HCT116 (cell line): ENCODE measurements around the gene CADPS2. TPM values are rescaled to one million over a fixed set of nuclear protein-coding genes. Genes with fewer than 3 reads are reported as not detected.

Experiments used
- ATAC-seq: fragments of 200-7000 bp; cut with Tn5 transposase; 2 replicates; pipeline ENCODE4 v1.9.1; 2020; ENCODE audit warnings: mild to moderate bottlenecking, moderate library complexity
- BruUV-seq: library from RNA; stranded (reverse); fragments of 400-500 nt; replicated peaks from 2 replicates; lab custom pipeline; 2021; lab: Mats Ljungman, UMichigan
- CTCF ChIA-PET: fragments of 300-600 bp; sonication (Branson Sonifier 250); formaldehyde crosslinking; loops from one replicate; lab custom pipeline; 2021; ENCODE audit warnings: antibody characterized with exemption; lab: Charles Lee
- POLR2A ChIA-PET: fragments of 300-600, 350-600 bp; sonication (Branson Sonifier 250); formaldehyde crosslinking; loops from one replicate; lab custom pipeline; 2021; ENCODE audit warnings: antibody characterized with exemption; lab: Charles Lee
- RAD21 ChIA-PET, 2 experiments: fragments of 300-600 bp; sonication (Branson Sonifier 250); formaldehyde crosslinking; loops; one replicate each; lab custom pipeline; 2023; ENCODE audit warnings: low total read pairs in 2 of 2; ENCODE audit not compliant: uncharacterized antibody in 2 of 2, unreplicated experiment in 2 of 2, low non-redundant PET in 1 of 2; lab: Charles Lee
- DNase-seq: peaks from one replicate; pipeline ENCODE4 v3.0.0-alpha.2; 2010; ENCODE audit warnings: low read depth, low spot score
- H2AFZ ChIP-seq: fragments of 200-600 bp; shearing (Covaris generic), sonication (generic); 2 replicates; pipeline ENCODE4 v1.6.1; 2017; ENCODE audit warnings: low read depth, mixed run types, mixed read lengths, antibody characterized with exemption, low read length; ENCODE audit not compliant: poor library complexity, severe bottlenecking
- H3K27ac ChIP-seq: 2 replicates; pipeline ENCODE4 v1.5.1; 2012; ENCODE audit warnings: low read depth, low read length
- H3K27me3 ChIP-seq: fragments of 200-600 bp; sonication (generic); 2 replicates; pipeline ENCODE4 v1.6.1; 2016; ENCODE audit warnings: mixed run types, low read length, mixed read lengths; ENCODE audit not compliant: insufficient read depth
- H3K36me3 ChIP-seq, 2 experiments: fragments of 200-500 bp in 1 of 2; fragments of 200-600 bp in 1 of 2; sonication (Bioruptor generic) in 1 of 2; sonication (generic) in 1 of 2; 2 replicates each; pipeline versions ENCODE4 v1.5.1 to v1.6.1; 2014 to 2016; ENCODE audit warnings: low read length in 2 of 2, inconsistent platforms in 1 of 2, mixed read lengths in 1 of 2, mixed run types in 1 of 2; ENCODE audit not compliant: insufficient read depth in 2 of 2, control insufficient read depth in 1 of 2
- H3K4me1 ChIP-seq, 2 experiments: fragments of 200-600 bp in 1 of 2; sonication (generic) in 1 of 2; 2 replicates each; pipeline versions ENCODE4 v1.5.1 to v1.6.1; 2012 to 2017; ENCODE audit warnings: low read length in 2 of 2, inconsistent platforms in 1 of 2, mild to moderate bottlenecking in 1 of 2, mixed read lengths in 1 of 2, mixed run types in 1 of 2, moderate library complexity in 1 of 2; ENCODE audit not compliant: insufficient read depth in 2 of 2, control insufficient read depth in 1 of 2
- H3K4me2 ChIP-seq: fragments of 200-600 bp; sonication (generic); 2 replicates; pipeline ENCODE4 v1.6.1; 2017; ENCODE audit warnings: mixed run types, low read length, mixed read lengths
- H3K4me3 ChIP-seq, 2 experiments: fragments of 200-600 bp in 1 of 2; sonication (generic) in 1 of 2; replicated peaks in 1 of 2; 2 replicates each; pipeline ENCODE4 v1.5.1; 2011 to 2016; ENCODE audit warnings: low read length in 2 of 2, control low read depth in 1 of 2, low read depth in 1 of 2, mild to moderate bottlenecking in 1 of 2, mixed read lengths in 1 of 2, mixed run types in 1 of 2
- H3K79me2 ChIP-seq: fragments of 200-600 bp; sonication (generic); 2 replicates; pipeline ENCODE4 v1.6.1; 2017; ENCODE audit warnings: mild to moderate bottlenecking, mixed run types, low read length, moderate library complexity, mixed read lengths; ENCODE audit not compliant: insufficient read depth
- H3K9ac ChIP-seq: fragments of 200-600 bp; sonication (generic); 2 replicates; pipeline ENCODE4 v1.6.1; 2016; ENCODE audit warnings: low read length, mixed read lengths
- H3K9me2 ChIP-seq: fragments of 200-600 bp; sonication (generic), shearing (Covaris generic); 2 replicates; pipeline ENCODE4 v1.6.1; 2017; ENCODE audit warnings: mixed run types, mild to moderate bottlenecking, moderate library complexity; ENCODE audit not compliant: insufficient read depth
- H3K9me3 ChIP-seq, 2 experiments: fragments of 200-500 bp in 1 of 2; fragments of 200-600 bp in 1 of 2; sonication (Bioruptor generic) in 1 of 2; sonication (generic) in 1 of 2; 2 replicates each; pipeline ENCODE4 v1.6.1; 2014 to 2017; ENCODE audit warnings: low read length in 2 of 2, mixed read lengths in 2 of 2, inconsistent platforms in 1 of 2, low read depth in 1 of 2, mild to moderate bottlenecking in 1 of 2, mixed run types in 1 of 2, moderate library complexity in 1 of 2; ENCODE audit not compliant: control insufficient read depth in 1 of 2, insufficient read depth in 1 of 2
- H4K20me1 ChIP-seq: fragments of 200-600 bp; sonication (generic), shearing (Covaris generic); 2 replicates; pipeline ENCODE4 v1.6.1; 2017; ENCODE audit warnings: mixed run types, mild to moderate bottlenecking, moderate library complexity; ENCODE audit not compliant: insufficient read depth
- CEBPB ChIP-seq: IDR thresholded peaks from 2 replicates; pipeline ENCODE4 v1.6.1; 2012; ENCODE audit warnings: low read depth
- CTCF ChIP-seq, 3 experiments: fragments of 200-600 bp in 1 of 3; sonication (generic) in 1 of 3; IDR thresholded peaks in 2 of 3; conservative IDR thresholded peaks in 1 of 3; 2 replicates each; pipeline ENCODE4 v1.5.1; 2012 to 2017; ENCODE audit warnings: low read depth in 2 of 3, low read length in 2 of 3, antibody characterized with exemption in 1 of 3, borderline replicate concordance in 1 of 3, control low read depth in 1 of 3, mild to moderate bottlenecking in 1 of 3, mixed read lengths in 1 of 3, mixed run types in 1 of 3, moderate library complexity in 1 of 3; ENCODE audit not compliant: insufficient read depth in 1 of 3
- ELF1 ChIP-seq: IDR thresholded peaks from 2 replicates; pipeline ENCODE4 v1.6.1; 2012; ENCODE audit warnings: low read depth, borderline replicate concordance
- EZH2 ChIP-seq: fragments of 200-600 bp; sonication (generic); IDR thresholded peaks from 2 replicates; pipeline ENCODE4 v1.6.1; 2017; ENCODE audit warnings: antibody characterized with exemption, mixed run types
- JUND ChIP-seq: IDR thresholded peaks from 2 replicates; pipeline ENCODE4 v1.6.1; 2012
- POLR2AphosphoS5 ChIP-seq: IDR thresholded peaks from 2 replicates; pipeline ENCODE4 v1.6.1; 2011; ENCODE audit warnings: mild to moderate bottlenecking, low read depth, low read length, moderate library complexity
- RAD21 ChIP-seq: IDR thresholded peaks from 2 replicates; pipeline ENCODE4 v1.6.1; 2012; ENCODE audit warnings: low read depth, mild to moderate bottlenecking
- REST ChIP-seq: IDR thresholded peaks from 2 replicates; pipeline ENCODE4 v1.6.1; 2012; ENCODE audit warnings: low read depth
- SIN3A ChIP-seq: IDR thresholded peaks from 2 replicates; pipeline ENCODE4 v1.6.1; 2012; ENCODE audit warnings: low read depth
- SP1 ChIP-seq: IDR thresholded peaks from 2 replicates; pipeline ENCODE4 v1.6.1; 2012; ENCODE audit warnings: low read depth
- SRF ChIP-seq: IDR thresholded peaks from 2 replicates; pipeline ENCODE4 v1.6.1; 2012; ENCODE audit warnings: low read depth
- ZBTB33 ChIP-seq: IDR thresholded peaks from 2 replicates; pipeline ENCODE4 v1.6.1; 2011; ENCODE audit warnings: mild to moderate bottlenecking, low read length, moderate library complexity; ENCODE audit not compliant: insufficient replicate concordance; ENCODE audit errors: extremely low read depth
- intact Hi-C: fragments of 100-400 bp; cut with micrococcal nuclease; formaldehyde crosslinking; loops from 2 replicates; pipeline ENCODE4 v1.10.0; 2022
- total RNA-seq: library from RNA; stranded (reverse); gene quantifications from one replicate; pipeline ENCODE4 v1.2.1, GENCODE V29; 2021; ENCODE audit not compliant: unreplicated experiment

Gene CADPS2
- total RNA-seq, 1 experiment from 2014 or later: 7.5 TPM

GRCh38 chr7:122550545-122550944, 335.7 kb downstream of the CADPS2 start:
- CTCF ChIA-PET: no interaction called here
- H3K9me3 ChIP-seq: no peaks in the 10 kb centered on the region
- H3K27ac ChIP-seq: no peak overlapping the region
- no TSS peak for BruUV-seq
- no peaks in the 10 kb centered on the region for H4K20me1 ChIP-seq
- H3K4me3 ChIP-seq: no peak overlapping the region
- POLR2A ChIA-PET: no interaction called here
- intact Hi-C loops: loop anchor here (2.0 kb wide), 1 partner anchor 604 kb away; no protein-coding TSS in a partner anchor
- no peaks in the 10 kb centered on the region for H3K36me3 ChIP-seq
- DNase-seq (no peak), ATAC-seq (no peak)
- no peak overlapping the region for H3K9ac ChIP-seq
- H3K9me2 ChIP-seq: no peaks in the 10 kb centered on the region
- RAD21 ChIA-PET: no interaction called here
- no peak overlapping the region for H3K4me2 ChIP-seq
- H3K4me1 ChIP-seq: no peaks in the 10 kb centered on the region
- no peak for TF ChIP-seq ELF1
- no peak for TF ChIP-seq REST
- TF ChIP-seq ZBTB33: no peak
- TF ChIP-seq CTCF (IDR thresholded peaks at IDR 0.05 in 2 of 3, conservative IDR thresholded peaks at IDR 0.05 in 1 of 3; ENCODE audit: borderline replicate concordance in 1 of 3, insufficient read depth in 1 of 3, low read depth in 2 of 3, low read length in 2 of 3): 0 out of 6 replicates have a peak, but pooled peaks of 2 of the 3 experiments have one; percentile 12 to 17
- TF ChIP-seq POLR2AphosphoS5: no peak
- peak; percentile 48 for TF ChIP-seq RAD21
- no peak for TF ChIP-seq SIN3A
- TF ChIP-seq JUND: no peak
- TF ChIP-seq SRF: no peak
- no peak for TF ChIP-seq SP1
- TF ChIP-seq EZH2: no peak
- no peak for TF ChIP-seq CEBPB
- H3K27me3 ChIP-seq: no peaks in the 10 kb centered on the region
- H3K79me2 ChIP-seq: no peaks in the 10 kb centered on the region
- H2AFZ ChIP-seq: no peak overlapping the region
